ENCODE results near the gene SCNN1G. TPM values are rescaled to one million over a fixed set of nuclear protein-coding genes. Genes with fewer than 3 reads are reported as not detected.

The SCNN1G gene
- total RNA-seq, 1 experiment from 2014 or later: not detected

GRCh38 chr16:23223368-23223767 is 40.8 kb downstream of the SCNN1G start:
- ChIA-PET CTCF (no interaction called here), POLR2A (no interaction called here), RAD21 (ENCODE audit: low non-redundant PET in 1 of 2, low total read pairs in 2 of 2, uncharacterized antibody in 2 of 2, unreplicated experiment in 2 of 2) (no interaction called here)
- Histone ChIP-seq H3K4me3 (replicated peaks in 1 of 2; ENCODE audit: low read depth in 1 of 2, low read length in 2 of 2) (no peak overlapping the region), H3K36me3 (ENCODE audit: control insufficient read depth in 1 of 2, insufficient read depth in 2 of 2, low read length in 2 of 2) (no peaks in the 10 kb centered on the region), H3K27me3 (ENCODE audit: insufficient read depth, low read length) (no peaks in the 10 kb centered on the region), H3K9me2 (ENCODE audit: insufficient read depth) (no peaks in the 10 kb centered on the region), H2AFZ (ENCODE audit: low read depth, low read length, poor library complexity, severe bottlenecking) (no peak overlapping the region), H3K79me2 (ENCODE audit: insufficient read depth, low read length) (no peaks in the 10 kb centered on the region), H3K4me1 (ENCODE audit: control insufficient read depth in 1 of 2, insufficient read depth in 2 of 2, low read length in 2 of 2) (no peaks in the 10 kb centered on the region), H3K9me3 (ENCODE audit: control insufficient read depth in 1 of 2, insufficient read depth in 1 of 2, low read depth in 1 of 2, low read length in 2 of 2) (no peaks in the 10 kb centered on the region), H3K27ac (ENCODE audit: low read depth, low read length) (no peak overlapping the region), H3K4me2 (ENCODE audit: low read length) (no peak overlapping the region), H3K9ac (ENCODE audit: low read length) (no peak overlapping the region), H4K20me1 (ENCODE audit: insufficient read depth) (no peaks in the 10 kb centered on the region)
- intact Hi-C loops (cut with micrococcal nuclease): loop anchor here (10.0 kb wide), 1 partner anchor 101 kb away; no protein-coding TSS in a partner anchor
- DNase-seq (ENCODE audit: low read depth, low spot score) (no peak), ATAC-seq (no peak)
- BruUV-seq (replicated peaks): no TSS peak
- TF ChIP-seq SRF (IDR thresholded peaks at IDR 0.05; ENCODE audit: low read depth) (no peak), SP1 (IDR thresholded peaks at IDR 0.05; ENCODE audit: low read depth) (no peak)

- no peak overlapping the region for H3K27ac ChIP-seq (ENCODE audit: low read depth, low read length)
- H3K9me3 ChIP-seq (ENCODE audit: control insufficient read depth in 1 of 2, insufficient read depth in 1 of 2, low read depth in 1 of 2, low read length in 2 of 2): no peaks in the 10 kb centered on the region
- H3K4me3 ChIP-seq (replicated peaks in 1 of 2; ENCODE audit: low read depth in 1 of 2, low read length in 2 of 2): no peak overlapping the region
- no peak overlapping the region for H3K4me2 ChIP-seq (ENCODE audit: low read length)
- H3K9ac ChIP-seq (ENCODE audit: low read length): no peak overlapping the region
- H4K20me1 ChIP-seq (ENCODE audit: insufficient read depth): no peaks in the 10 kb centered on the region
- TF ChIP-seq ZFX (IDR thresholded peaks at IDR 0.05) (no peak), EZH2 (IDR thresholded peaks at IDR 0.05) (no peak), SIN3A (IDR thresholded peaks at IDR 0.05; ENCODE audit: low read depth) (no peak), ELF1 (IDR thresholded peaks at IDR 0.05; ENCODE audit: borderline replicate concordance, low read depth) (no peak), JUND (IDR thresholded peaks at IDR 0.05) (no peak), FOSL1 (IDR thresholded peaks at IDR 0.05; ENCODE audit: low read depth) (no peak), POLR2A (IDR thresholded peaks at IDR 0.05; ENCODE audit: borderline replicate concordance, extremely low read depth, insufficient read depth, insufficient read length) (no peak)
- H3K79me2 ChIP-seq (ENCODE audit: insufficient read depth, low read length): no peaks in the 10 kb centered on the region
- no TSS peak for BruUV-seq (replicated peaks)
- H3K4me1 ChIP-seq (ENCODE audit: control insufficient read depth in 1 of 2, insufficient read depth in 2 of 2, low read length in 2 of 2): no peaks in the 10 kb centered on the region
- POLR2A ChIA-PET: no interaction called here
- no peak for ATAC-seq
- no peak overlapping the region for H2AFZ ChIP-seq (ENCODE audit: low read depth, low read length, poor library complexity, severe bottlenecking)
- no peaks in the 10 kb centered on the region for H3K9me2 ChIP-seq (ENCODE audit: insufficient read depth)
- CTCF ChIA-PET: no interaction called here
- no peaks in the 10 kb centered on the region for H3K27me3 ChIP-seq (ENCODE audit: insufficient read depth, low read length)
- H3K36me3 ChIP-seq (ENCODE audit: control insufficient read depth in 1 of 2, insufficient read depth in 2 of 2, low read length in 2 of 2): no peaks in the 10 kb centered on the region
- no peak for DNase-seq (ENCODE audit: low read depth, low spot score)
- intact Hi-C loops (cut with micrococcal nuclease): loop anchor here (10.0 kb wide), 1 partner anchor 100 kb away; no protein-coding TSS in a partner anchor
- RAD21 ChIA-PET (ENCODE audit: low non-redundant PET in 1 of 2, low total read pairs in 2 of 2, uncharacterized antibody in 2 of 2, unreplicated experiment in 2 of 2): no interaction called here
Measured at GRCh38 chr16:23225109-23225508, 42.6 kb downstream of the SCNN1G start.

Measured in HCT116 (cell line).